Thymus (tissue), 11 donors: ENCODE data around the gene TNFAIP8. TPM values are rescaled to one million over a fixed set of nuclear protein-coding genes. Genes with fewer than 3 reads are reported as not detected.

ENCODE experiments used
- DNase-seq, 9 donors: peaks; one replicate each; pipeline ENCODE4 v3.0.0-alpha.2; 2013; ENCODE audit warnings: low spot score in 9 of 9, low read depth in 6 of 9, missing footprints in 1 of 9
- H3K27ac ChIP-seq, 2 donors: one replicate each; pipeline ENCODE4 v1.5.1; 2013; ENCODE audit warnings: control low read depth in 1 of 2, low read depth in 1 of 2, low read length in 1 of 2, mild to moderate bottlenecking in 1 of 2, moderate library complexity in 1 of 2
- H3K27me3 ChIP-seq, 2 donors: one replicate each; pipeline ENCODE4 v1.5.1; 2013; ENCODE audit warnings: low read length in 1 of 2; ENCODE audit not compliant: control insufficient read depth in 2 of 2, insufficient read depth in 1 of 2
- H3K36me3 ChIP-seq, 2 donors: one replicate each; pipeline ENCODE4 v1.5.1; 2013; ENCODE audit warnings: low read length in 1 of 2, mild to moderate bottlenecking in 1 of 2, moderate library complexity in 1 of 2; ENCODE audit not compliant: control insufficient read depth in 2 of 2, insufficient read depth in 2 of 2
- H3K4me1 ChIP-seq, 2 donors: one replicate each; pipeline ENCODE4 v1.5.1; 2013; ENCODE audit warnings: low read length in 2 of 2; ENCODE audit not compliant: control insufficient read depth in 2 of 2, insufficient read depth in 2 of 2
- H3K4me3 ChIP-seq, 2 donors: one replicate each; pipeline ENCODE4 v1.5.1; 2013; ENCODE audit warnings: low read length in 2 of 2, control low read depth in 1 of 2, mild to moderate bottlenecking in 1 of 2
- H3K9me3 ChIP-seq, 2 donors: one replicate each; pipeline ENCODE4 v1.5.1; 2013; ENCODE audit warnings: low read length in 1 of 2, mild to moderate bottlenecking in 1 of 2; ENCODE audit not compliant: control insufficient read depth in 2 of 2, insufficient read depth in 1 of 2
- WGBS: extraction: QIAGEN DNeasy Blood & Tissue Kit; methylation state at CpG from one replicate; pipeline ENCODE4 v1.1.7; 2013; 5-methylcytosine and 5-hydroxymethylcytosine counted together
- polyA plus RNA-seq: library from polyadenylated mRNA; stranded (reverse); fragments of 200-250 nt; gene quantifications from one replicate; pipeline ENCODE4 v1.2.3, GENCODE V29; 2013
- total RNA-seq: library from RNA; stranded (reverse); fragments of 120-200 nt; gene quantifications from one replicate; pipeline ENCODE4 v1.2.4, GENCODE V29; 2013
- donor health status: healthy.

TNFAIP8 gene
- total and polyA plus RNA-seq, 2 donors: 94.1 to 119 TPM

- no peak overlapping the region for H3K27ac ChIP-seq
- peaks cover 12 to 21% of the 10 kb centered on the region in 2 donors for H3K4me1 ChIP-seq
- H3K4me3 ChIP-seq: no peak overlapping the region
- DNase-seq: no peak
- no peaks in the 10 kb centered on the region for H3K27me3 ChIP-seq
- H3K9me3 ChIP-seq: no peaks in the 10 kb centered on the region
- 94% methylated on average over 3 of the region's 3 CpGs for WGBS
- H3K36me3 ChIP-seq: peaks cover 9 to 22% of the 10 kb centered on the region in 2 donors
These were observed 10.2 kb downstream of the TNFAIP8 start for GRCh38 chr5:119365847-119366539.

GRCh38 chr5:119366540-119366881, 10.7 kb downstream of the TNFAIP8 start:
- Histone ChIP-seq H3K4me1 (peaks cover 9 to 18% of the 10 kb centered on the region in 2 donors), H3K9me3 (no peaks in the 10 kb centered on the region), H3K27ac (no peak overlapping the region), H3K4me3 (no peak overlapping the region), H3K27me3 (no peaks in the 10 kb centered on the region), H3K36me3 (peaks cover 9 to 22% of the 10 kb centered on the region in 2 donors)
- 97% methylated on average over 2 of the region's 2 CpGs for WGBS
- no peak for DNase-seq

DNA sequence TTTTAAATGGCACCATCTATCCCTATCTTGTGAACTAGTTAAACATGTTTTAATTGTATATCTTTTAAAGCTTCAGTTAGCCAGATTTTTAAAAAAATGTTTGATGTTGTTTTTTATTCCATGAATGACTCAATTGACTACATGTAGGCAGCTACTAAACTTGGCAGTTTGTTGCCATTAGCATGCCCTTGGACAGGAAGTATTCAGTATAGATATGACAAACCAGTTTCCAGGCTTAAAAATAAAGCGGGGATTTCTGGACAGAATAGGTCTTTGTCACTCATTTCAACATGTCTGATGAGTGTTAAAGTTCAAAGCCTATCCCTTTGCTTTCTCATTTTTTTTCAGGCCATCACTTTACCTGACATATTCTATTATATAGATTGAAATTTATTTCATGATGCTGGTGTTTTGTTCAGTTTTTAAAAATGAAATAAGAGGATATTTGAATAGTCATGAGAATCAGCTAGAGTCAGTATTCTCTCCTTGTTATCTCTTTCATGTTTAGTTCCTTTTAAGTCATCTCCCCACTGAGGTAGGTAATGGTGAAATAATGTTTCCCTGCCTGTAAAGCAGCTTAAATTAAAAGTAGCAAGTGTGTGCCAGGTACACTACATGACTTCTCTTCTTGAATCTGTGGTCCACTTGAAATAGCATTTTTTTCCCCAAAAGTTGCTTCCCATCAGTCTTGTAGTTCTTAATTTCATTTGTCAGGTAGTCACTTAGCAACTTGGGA, 11.9 kb downstream of the TNFAIP8 start:
- Histone ChIP-seq H3K27me3 (no peaks in the 10 kb centered on the region), H3K27ac (peak overlapping the region in 1 of 2 donors; percentile 59), H3K4me1 (peaks cover 8 to 16% of the 10 kb centered on the region in 2 donors), H3K36me3 (peaks cover 9 to 25% of the 10 kb centered on the region in 2 donors), H3K9me3 (no peaks in the 10 kb centered on the region), H3K4me3 (no peak overlapping the region)
- 89% methylated on average over 1 of the region's 1 CpG for WGBS
- DNase-seq: peak in 2 of 9 donors; percentile 11 to 30

GRCh38 chr5:119368238-119368630, 12.4 kb downstream of the TNFAIP8 start:
- peaks cover 8 to 13% of the 10 kb centered on the region in 2 donors for H3K4me1 ChIP-seq
- peak in 2 of 9 donors; percentile 13 to 52 for DNase-seq
- no peak overlapping the region for H3K4me3 ChIP-seq
- peak overlapping the region in 1 of 2 donors; percentile 59 for H3K27ac ChIP-seq
- 37% methylated on average over 4 of the region's 4 CpGs for WGBS
- H3K9me3 ChIP-seq: no peaks in the 10 kb centered on the region
- H3K27me3 ChIP-seq: no peaks in the 10 kb centered on the region
- H3K36me3 ChIP-seq: peaks cover 6 to 26% of the 10 kb centered on the region in 2 donors

DNA sequence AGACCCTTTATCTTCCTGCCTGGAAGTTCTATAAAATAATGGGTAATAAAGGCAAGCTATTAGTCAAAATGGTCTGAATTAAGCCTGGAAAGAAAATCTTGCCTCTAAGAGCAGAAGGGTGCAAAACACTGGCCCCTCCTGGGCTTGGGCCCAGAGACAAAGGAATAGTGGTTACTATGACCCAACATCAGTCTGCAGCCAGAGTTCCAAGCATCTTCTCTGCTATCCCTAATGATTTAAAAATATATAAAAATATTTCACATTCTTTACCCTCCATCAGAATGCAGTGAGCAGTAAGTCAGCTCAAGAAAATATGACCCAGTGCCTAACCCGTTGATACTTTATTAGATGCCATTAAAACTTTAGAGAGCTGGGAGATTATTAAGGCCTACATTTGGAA, 14.7 kb downstream of the TNFAIP8 start:
- H3K4me3 ChIP-seq: no peak overlapping the region
- peaks cover 4 to 19% of the 10 kb centered on the region in 2 donors for H3K36me3 ChIP-seq
- no peaks in the 10 kb centered on the region for H3K9me3 ChIP-seq
- H3K27me3 ChIP-seq: no peaks in the 10 kb centered on the region
- WGBS: 96% methylated on average over 1 of the region's 1 CpG
- H3K27ac ChIP-seq: no peak overlapping the region
- no peak for DNase-seq
- peaks cover 8 to 12% of the 10 kb centered on the region in 2 donors for H3K4me1 ChIP-seq

GRCh38 chr5:119371146-119371545, 15.3 kb downstream of the TNFAIP8 start:
- peaks cover 8 to 11% of the 10 kb centered on the region in 2 donors for H3K4me1 ChIP-seq

GRCh38 chr5:119373449-119373858, 17.6 kb downstream of the TNFAIP8 start:
- Histone ChIP-seq H3K4me1 (peaks cover 4 to 5% of the 10 kb centered on the region in 2 donors), H3K9me3 (no peaks in the 10 kb centered on the region), H3K27ac (no peak overlapping the region), H3K36me3 (peaks cover 4 to 19% of the 10 kb centered on the region in 2 donors), H3K27me3 (no peaks in the 10 kb centered on the region), H3K4me3 (no peak overlapping the region)
- 98% methylated on average over 4 of the region's 4 CpGs for WGBS
- no peak for DNase-seq

More at GRCh38 chr5:119371146-119371545, 15.3 kb downstream of the TNFAIP8 start:
- WGBS: 35% methylated on average over 4 of the region's 4 CpGs
- H3K36me3 ChIP-seq: peaks cover 4 to 19% of the 10 kb centered on the region in 2 donors
- no peaks in the 10 kb centered on the region for H3K27me3 ChIP-seq
- no peak overlapping the region for H3K27ac ChIP-seq
- no peaks in the 10 kb centered on the region for H3K9me3 ChIP-seq
- DNase-seq: no peak
- H3K4me3 ChIP-seq: no peak overlapping the region

DNA sequence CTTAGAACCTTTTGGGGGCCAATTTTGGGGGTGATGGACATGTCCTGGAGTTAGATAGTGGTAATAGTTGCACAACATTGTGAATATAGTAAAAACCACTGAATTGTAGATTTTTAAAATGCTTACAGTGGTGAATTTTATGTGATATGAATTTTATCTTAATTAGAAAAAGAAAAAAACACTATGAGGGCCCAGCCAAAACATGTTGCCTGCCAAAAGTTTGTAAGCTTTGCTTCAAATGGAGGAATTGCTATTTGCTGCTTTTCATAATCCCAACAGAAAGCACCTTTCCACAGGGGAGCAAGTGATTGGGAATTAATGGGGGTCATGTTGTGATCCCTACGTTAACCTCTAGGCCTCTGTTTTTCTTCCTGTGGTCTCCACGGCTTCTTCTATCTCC, 19.1 kb downstream of the TNFAIP8 start:
- peaks cover 5 to 6% of the 10 kb centered on the region in 2 donors for H3K4me1 ChIP-seq

DNA sequence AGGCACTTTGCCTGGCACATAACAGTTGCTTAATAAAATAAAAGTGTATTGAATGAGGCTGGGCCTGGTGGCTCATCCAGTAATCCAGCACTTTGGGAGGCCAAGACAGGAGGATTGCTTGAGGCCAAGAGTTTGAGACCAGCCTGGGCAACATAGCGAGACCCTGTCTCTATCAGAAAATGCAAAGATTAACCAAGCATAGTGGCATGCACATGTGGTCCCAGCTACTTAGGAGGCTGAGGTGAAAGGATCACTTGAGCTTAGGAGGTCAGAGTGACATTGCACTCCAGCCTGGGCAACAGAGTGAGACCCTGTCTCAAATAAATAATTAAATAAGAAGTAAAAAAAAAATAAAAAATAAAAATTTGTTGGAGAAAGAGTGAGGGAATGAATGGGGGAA, 21.2 kb downstream of the TNFAIP8 start:
- peaks cover 3 to 5% of the 10 kb centered on the region in 2 donors for H3K4me1 ChIP-seq
- no peaks in the 10 kb centered on the region for H3K27me3 ChIP-seq
- H3K27ac ChIP-seq: no peak overlapping the region
- WGBS: 100% methylated on average over 1 of the region's 1 CpG
- H3K36me3 ChIP-seq: peaks cover 4 to 17% of the 10 kb centered on the region in 2 donors
- H3K9me3 ChIP-seq: no peaks in the 10 kb centered on the region
- H3K4me3 ChIP-seq: no peak overlapping the region
- DNase-seq: no peak

More for the DNA sequence above, 19.1 kb downstream of the TNFAIP8 start:
- no peak overlapping the region for H3K4me3 ChIP-seq
- H3K27ac ChIP-seq: no peak overlapping the region
- no peak for DNase-seq
- no peaks in the 10 kb centered on the region for H3K27me3 ChIP-seq
- H3K36me3 ChIP-seq: peaks cover 4 to 19% of the 10 kb centered on the region in 2 donors
- H3K9me3 ChIP-seq: no peaks in the 10 kb centered on the region
- 98% methylated on average over 2 of the region's 2 CpGs for WGBS
